ENCODE results near the gene NUDCD3. TPM values are rescaled to one million over a fixed set of nuclear protein-coding genes. Genes with fewer than 3 reads are reported as not detected.

The NUDCD3 gene
- total RNA-seq, 4 donors from 2014 or later: 54.3 to 101 (median 64.4) TPM

- no peak overlapping the region for H3K4me3 ChIP-seq
- WGBS: 88% methylated on average over 2 of the region's 2 CpGs
- no peak for DNase-seq (ENCODE audit: low spot score in 2 of 2)
- H3K9me3 ChIP-seq: no peaks in the 10 kb centered on the region
- H3K36me3 ChIP-seq: no peaks in the 10 kb centered on the region
- no peaks in the 10 kb centered on the region for H3K4me1 ChIP-seq
- H3K27me3 ChIP-seq: no peaks in the 10 kb centered on the region
- no peak for TF ChIP-seq EP300 (IDR thresholded peaks at IDR 0.05)
- H3K27ac ChIP-seq: no peak overlapping the region
Observed at GRCh38 chr7:44348300-44348699, 142.2 kb downstream of the NUDCD3 start.

GRCh38 chr7:44347546-44348114 is 142.8 kb downstream of the NUDCD3 start:
- H3K36me3 ChIP-seq: no peaks in the 10 kb centered on the region
- no peak for DNase-seq (ENCODE audit: low spot score in 2 of 2)
- H3K4me3 ChIP-seq: no peak overlapping the region
- H3K9me3 ChIP-seq: no peaks in the 10 kb centered on the region
- TF ChIP-seq CTCF (IDR thresholded peaks at IDR 0.05) (no peak), EP300 (IDR thresholded peaks at IDR 0.05) (no peak), POLR2A (IDR thresholded peaks at IDR 0.05) (no peak), POLR2AphosphoS5 (IDR thresholded peaks at IDR 0.05) (no peak)
- H3K27me3 ChIP-seq: no peaks in the 10 kb centered on the region
- H3K27ac ChIP-seq: no peak overlapping the region
- H3K4me1 ChIP-seq: no peaks in the 10 kb centered on the region

GRCh38 chr7:44346063-44346462 is 144.4 kb downstream of the NUDCD3 start:
- Histone ChIP-seq H3K27ac (no peak overlapping the region), H3K4me3 (no peak overlapping the region), H3K27me3 (no peaks in the 10 kb centered on the region), H3K9me3 (no peaks in the 10 kb centered on the region), H3K4me1 (no peaks in the 10 kb centered on the region), H3K36me3 (no peaks in the 10 kb centered on the region)
- no peak for TF ChIP-seq POLR2AphosphoS5 (IDR thresholded peaks at IDR 0.05)
- 91% methylated on average over 2 of the region's 2 CpGs for WGBS
- no peak for DNase-seq (ENCODE audit: low spot score in 2 of 2)

DNA sequence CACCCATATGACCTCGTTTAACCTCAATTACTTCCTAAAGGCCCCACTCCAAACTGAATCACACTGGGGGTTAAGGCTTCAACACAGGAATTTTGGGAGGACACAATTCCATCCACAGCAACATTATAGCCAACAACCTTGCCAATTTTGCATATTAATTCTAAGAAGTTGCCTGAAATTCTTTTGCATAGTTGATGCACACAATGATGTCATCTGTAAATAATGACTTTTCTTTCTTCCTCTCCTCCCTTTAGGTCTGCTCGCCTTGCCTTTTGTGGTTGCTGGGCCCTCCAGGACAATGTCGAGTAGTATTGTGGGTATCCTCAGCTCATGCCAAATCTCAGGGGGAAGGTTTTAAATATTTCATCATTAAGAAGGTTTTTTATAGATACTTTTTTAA is 149.1 kb downstream of the NUDCD3 start:
- no peaks in the 10 kb centered on the region for H3K27me3 ChIP-seq
- DNase-seq (ENCODE audit: low spot score in 2 of 2): no peak
- H3K36me3 ChIP-seq: no peaks in the 10 kb centered on the region
- no peak overlapping the region for H3K27ac ChIP-seq
- TF ChIP-seq POLR2AphosphoS5 (IDR thresholded peaks at IDR 0.05) (no peak), CTCF (IDR thresholded peaks at IDR 0.05) (no peak), POLR2A (IDR thresholded peaks at IDR 0.05) (no peak), EP300 (IDR thresholded peaks at IDR 0.05) (no peak)
- 80% methylated on average over 3 of the region's 3 CpGs for WGBS
- no peaks in the 10 kb centered on the region for H3K9me3 ChIP-seq
- H3K4me1 ChIP-seq: no peaks in the 10 kb centered on the region
- no peak overlapping the region for H3K4me3 ChIP-seq

DNA sequence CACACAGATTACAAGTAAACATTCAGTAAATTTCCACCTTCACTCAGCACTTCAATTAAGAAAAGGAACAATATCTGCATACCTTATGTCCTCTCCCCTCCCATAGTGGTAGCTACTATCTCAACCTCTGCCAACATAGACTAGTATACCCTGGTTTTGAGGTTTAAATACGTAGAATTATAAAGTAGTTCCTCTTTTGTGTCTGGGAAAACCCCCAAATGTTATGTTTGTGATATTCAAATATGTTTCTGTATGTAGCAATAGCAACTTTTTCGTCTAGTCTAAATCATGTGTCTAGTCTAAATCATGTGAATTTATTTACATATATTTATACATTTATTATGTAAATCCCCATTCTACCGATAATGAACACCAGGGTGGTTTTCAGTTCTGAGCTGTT is 151.9 kb downstream of the NUDCD3 start:
- Histone ChIP-seq H3K9me3 (no peaks in the 10 kb centered on the region), H3K27ac (no peak overlapping the region), H3K36me3 (no peaks in the 10 kb centered on the region), H3K27me3 (no peaks in the 10 kb centered on the region), H3K4me1 (peaks cover 2% of the 10 kb centered on the region), H3K4me3 (no peak overlapping the region)
- no peak for DNase-seq (ENCODE audit: low spot score in 2 of 2)
- 75% methylated on average over 3 of the region's 3 CpGs for WGBS
- TF ChIP-seq POLR2A (IDR thresholded peaks at IDR 0.05): no peak
- TF ChIP-seq EP300 (IDR thresholded peaks at IDR 0.05): no peak
- no peak for TF ChIP-seq CTCF (IDR thresholded peaks at IDR 0.05)
- TF ChIP-seq POLR2AphosphoS5 (IDR thresholded peaks at IDR 0.05): no peak

DNA sequence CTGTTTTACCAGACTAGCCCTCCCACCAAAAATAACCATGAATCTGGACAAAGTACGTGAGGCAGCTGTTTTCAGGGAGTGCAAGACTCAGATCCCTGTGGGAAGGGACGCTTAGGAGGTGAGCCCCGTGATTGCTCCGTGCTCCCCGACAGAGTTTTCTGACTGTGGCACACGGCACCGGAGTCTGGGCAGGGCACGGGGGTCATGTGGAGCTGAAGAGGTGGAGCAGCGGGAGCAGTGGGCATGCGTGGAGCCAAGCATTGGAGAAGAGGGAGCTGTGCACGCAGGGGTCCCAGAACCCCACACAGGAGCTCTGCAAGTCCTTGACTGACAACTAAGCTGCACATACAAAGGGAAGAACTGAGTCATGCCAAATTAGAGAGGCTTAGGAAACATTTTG is 154.0 kb downstream of the NUDCD3 start:
- no peak for DNase-seq (ENCODE audit: low spot score in 2 of 2)
- H3K9me3 ChIP-seq: no peaks in the 10 kb centered on the region
- no peak overlapping the region for H3K4me3 ChIP-seq
- TF ChIP-seq POLR2A (IDR thresholded peaks at IDR 0.05): no peak
- TF ChIP-seq POLR2AphosphoS5 (IDR thresholded peaks at IDR 0.05): no peak
- no peak for TF ChIP-seq EP300 (IDR thresholded peaks at IDR 0.05)
- no peak for TF ChIP-seq CTCF (IDR thresholded peaks at IDR 0.05)
- WGBS: 92% methylated on average over 11 of the region's 11 CpGs
- no peaks in the 10 kb centered on the region for H3K27me3 ChIP-seq
- H3K4me1 ChIP-seq: peaks cover 2% of the 10 kb centered on the region
- no peaks in the 10 kb centered on the region for H3K36me3 ChIP-seq
- no peak overlapping the region for H3K27ac ChIP-seq

Measured in suprapubic skin (tissue), 4 donors.